ENCODE measurements around the gene PAQR9.

Gene PAQR9

DNA sequence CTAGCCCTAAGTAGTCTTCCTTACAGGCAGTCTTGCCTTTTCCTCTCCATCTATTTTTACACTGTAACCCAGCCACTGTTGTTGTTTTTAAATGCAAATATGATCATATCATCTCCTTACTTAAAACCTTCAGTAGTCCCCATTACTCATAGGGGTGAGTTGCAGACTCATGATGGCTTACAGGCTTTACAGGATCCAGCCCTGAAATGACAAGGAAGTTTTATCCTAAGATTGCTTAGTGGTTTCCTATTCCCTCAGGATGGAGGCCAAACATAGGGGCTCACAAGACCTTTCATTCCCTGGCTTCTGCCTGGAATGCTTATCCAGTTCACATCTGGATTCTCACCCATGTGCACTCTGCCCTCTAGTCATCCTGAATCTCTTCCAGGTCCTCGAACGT lies 46.9 kb downstream of the PAQR9 start:
- H3K27ac ChIP-seq: no peak overlapping the region
- no peak for TF ChIP-seq CTCF (conservative IDR thresholded peaks at IDR 0.05)

GRCh38 chr3:142915636-142916035 lies 47.8 kb downstream of the PAQR9 start:
- no peak for TF ChIP-seq CTCF (conservative IDR thresholded peaks at IDR 0.05)

DNA sequence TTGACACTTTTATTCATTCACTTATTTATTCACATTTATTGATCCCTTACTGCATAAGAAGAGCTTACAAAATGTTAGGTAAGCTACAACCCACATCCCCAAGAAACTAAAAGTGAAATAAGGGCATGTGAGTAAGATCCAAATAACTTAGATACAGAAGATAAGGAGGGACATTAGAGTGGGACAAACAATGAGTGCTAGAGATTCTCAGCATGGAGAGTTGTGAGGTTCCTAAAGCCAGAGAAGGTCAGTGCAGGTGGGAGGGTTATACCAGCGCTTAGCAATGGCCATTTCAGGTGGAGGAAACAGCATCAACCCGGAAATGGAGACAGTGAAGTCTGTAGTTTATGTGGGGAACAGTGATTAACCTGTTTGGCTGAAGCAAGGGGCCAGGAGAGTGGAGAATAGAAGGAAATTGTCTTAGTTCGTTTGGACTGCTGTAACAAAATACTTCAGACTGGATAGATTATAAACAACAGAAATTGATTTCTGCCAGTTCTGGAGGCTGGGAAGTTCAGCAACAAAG lies 49.1 kb downstream of the PAQR9 start:
- H3K27ac ChIP-seq: no peak overlapping the region
- TF ChIP-seq CTCF (conservative IDR thresholded peaks at IDR 0.05): no peak

More at GRCh38 chr3:142915636-142916035, 47.8 kb downstream of the PAQR9 start:
- no peak overlapping the region for H3K27ac ChIP-seq

GRCh38 chr3:142913432-142913831 lies 50.0 kb downstream of the PAQR9 start:
- no peak for TF ChIP-seq CTCF (conservative IDR thresholded peaks at IDR 0.05)
- H3K27ac ChIP-seq: no peak overlapping the region

DNA sequence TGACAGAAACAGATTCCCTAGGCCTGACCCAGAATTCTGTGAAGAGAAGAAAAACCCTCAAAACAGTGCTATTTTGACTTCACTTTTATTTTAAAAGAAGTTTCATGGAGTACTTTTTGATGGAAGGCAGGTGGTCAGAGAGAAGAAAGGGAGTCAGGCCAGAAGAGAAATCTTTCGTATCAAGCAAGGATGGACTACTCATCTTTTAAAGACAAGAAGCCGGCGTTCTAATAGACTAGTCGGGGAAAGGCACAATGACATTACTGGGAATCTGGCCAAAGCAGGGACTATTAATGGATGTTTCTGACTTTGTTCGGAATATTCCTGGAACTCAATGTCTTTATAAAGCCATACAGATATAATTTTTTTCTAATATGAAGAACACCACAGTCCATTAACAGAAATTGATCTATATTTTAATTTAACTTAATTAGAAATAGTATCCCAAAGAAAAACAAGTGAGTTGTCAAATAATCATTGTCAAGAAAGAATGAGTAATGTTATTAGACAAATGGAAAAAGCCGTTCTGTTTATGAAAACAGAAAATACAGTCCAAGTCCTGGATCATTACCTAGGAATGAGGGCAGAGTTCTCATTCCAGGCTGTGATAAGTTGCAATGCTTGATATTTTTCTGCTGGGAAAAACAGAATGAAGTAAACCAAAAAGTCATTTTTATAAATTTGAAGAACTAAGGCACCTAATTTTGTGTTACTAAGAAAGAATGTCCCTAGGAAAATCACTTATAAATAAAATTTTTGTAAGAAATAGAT lies 50.9 kb downstream of the PAQR9 start:
- H3K27ac ChIP-seq: no peak overlapping the region
- no peak for TF ChIP-seq CTCF (conservative IDR thresholded peaks at IDR 0.05)
